Smooth muscle cell (in vitro differentiated cells): ENCODE measurements around the gene PDCD4. TPM values are rescaled to one million over a fixed set of nuclear protein-coding genes. Genes with fewer than 3 reads are reported as not detected.

Experiments used
- DNase-seq: peaks from one replicate; lab custom pipeline; 2025; ENCODE audit not compliant: unreplicated experiment; lab: John Stamatoyannopoulos, UW
- H2AFZ ChIP-seq: fragments of 200-600 bp; sonication (generic); 2 replicates; pipeline ENCODE4 v1.6.0; 2016; ENCODE audit warnings: antibody characterized with exemption, low read depth, mild to moderate bottlenecking
- H3F3A ChIP-seq: fragments of 200-600 bp; sonication (generic); 2 replicates; pipeline ENCODE4 v1.6.0; 2017; ENCODE audit warnings: antibody characterized with exemption, low read depth
- H3K27ac ChIP-seq: fragments of 200-600 bp; sonication (generic); 2 replicates; pipeline ENCODE4 v1.5.1; 2016; ENCODE audit warnings: low read depth, mild to moderate bottlenecking
- H3K27me3 ChIP-seq: fragments of 200-600 bp; sonication (generic); 2 replicates; pipeline ENCODE4 v1.6.1; 2016; ENCODE audit warnings: low read depth, mild to moderate bottlenecking
- H3K36me3 ChIP-seq: fragments of 200-600 bp; sonication (generic); 2 replicates; pipeline ENCODE4 v1.5.1; 2016; ENCODE audit warnings: low read depth
- H3K4me1 ChIP-seq: fragments of 200-600 bp; sonication (generic); 2 replicates; pipeline ENCODE4 v1.5.1; 2016; ENCODE audit warnings: low read depth
- H3K4me2 ChIP-seq: fragments of 200-600 bp; sonication (generic); 2 replicates; pipeline ENCODE4 v1.6.0; 2016; ENCODE audit warnings: mild to moderate bottlenecking
- H3K4me3 ChIP-seq: fragments of 200-600 bp; sonication (generic); 2 replicates; pipeline ENCODE4 v1.5.1; 2016; ENCODE audit warnings: mild to moderate bottlenecking
- H3K79me2 ChIP-seq: fragments of 200-600 bp; sonication (generic); 2 replicates; pipeline ENCODE4 v1.6.0; 2016; ENCODE audit warnings: low read depth, mild to moderate bottlenecking
- H3K9ac ChIP-seq: fragments of 200-600 bp; sonication (generic); 2 replicates; pipeline ENCODE4 v1.6.0; 2016; ENCODE audit warnings: low read depth
- H3K9me3 ChIP-seq: fragments of 200-600 bp; sonication (generic); replicated peaks from 2 replicates; pipeline ENCODE4 v1.5.1; 2016; ENCODE audit warnings: low read depth
- H4K20me1 ChIP-seq: fragments of 200-600 bp; sonication (generic); 2 replicates; pipeline ENCODE4 v1.6.0; 2016; ENCODE audit warnings: low read depth
- WGBS: methylation state at CpG from one replicate; pipeline ENCODE4 v1.1.7; 2016; ENCODE audit warnings: low lambda C conversion rate; 5-methylcytosine and 5-hydroxymethylcytosine counted together
- polyA plus RNA-seq: library from polyadenylated mRNA; unstranded; fragments of >200 nt; fragmentation: Nextera tagmentation; extraction: Ambion mirVana; gene quantifications from 2 replicates; pipeline ENCODE4 v1.2.1, GENCODE V29; 2016
- total RNA-seq: library from RNA; depleted of rRNA; stranded (reverse); fragments of >200 nt; gene quantifications from 2 replicates; pipeline ENCODE4 v1.2.3, GENCODE V29; 2014
- TF ChIP-seq, protein P1 (sequence below): fragments of 200-600 bp; sonication (generic); IDR thresholded peaks from 2 replicates; pipeline ENCODE4 v1.5.1; 2017; ENCODE audit warnings: borderline replicate concordance, mild to moderate bottlenecking, antibody characterized with exemption; ENCODE audit not compliant: insufficient read depth, poor library complexity, severe bottlenecking

PDCD4 gene
- total and polyA plus RNA-seq, 2 experiments from 2014 or later: 67.0 to 124 TPM

DNA sequence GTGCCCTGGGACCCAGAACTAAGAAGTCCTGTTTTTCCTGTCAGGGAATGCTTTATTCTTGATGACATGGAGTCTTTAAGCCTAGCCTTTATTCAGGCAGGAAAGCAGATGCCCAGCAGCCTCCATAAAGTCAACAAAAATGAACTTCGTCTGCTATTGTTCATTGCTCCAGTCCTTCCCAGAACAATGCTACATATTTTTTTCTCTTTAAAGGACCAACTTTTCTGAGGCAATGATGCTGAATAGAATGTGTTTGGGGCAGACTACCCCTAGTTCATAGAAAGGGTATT is 47.6 kb upstream of the PDCD4 start:
- H3F3A ChIP-seq: peaks cover 3% of the 10 kb centered on the region
- TF ChIP-seq, protein P1, sequence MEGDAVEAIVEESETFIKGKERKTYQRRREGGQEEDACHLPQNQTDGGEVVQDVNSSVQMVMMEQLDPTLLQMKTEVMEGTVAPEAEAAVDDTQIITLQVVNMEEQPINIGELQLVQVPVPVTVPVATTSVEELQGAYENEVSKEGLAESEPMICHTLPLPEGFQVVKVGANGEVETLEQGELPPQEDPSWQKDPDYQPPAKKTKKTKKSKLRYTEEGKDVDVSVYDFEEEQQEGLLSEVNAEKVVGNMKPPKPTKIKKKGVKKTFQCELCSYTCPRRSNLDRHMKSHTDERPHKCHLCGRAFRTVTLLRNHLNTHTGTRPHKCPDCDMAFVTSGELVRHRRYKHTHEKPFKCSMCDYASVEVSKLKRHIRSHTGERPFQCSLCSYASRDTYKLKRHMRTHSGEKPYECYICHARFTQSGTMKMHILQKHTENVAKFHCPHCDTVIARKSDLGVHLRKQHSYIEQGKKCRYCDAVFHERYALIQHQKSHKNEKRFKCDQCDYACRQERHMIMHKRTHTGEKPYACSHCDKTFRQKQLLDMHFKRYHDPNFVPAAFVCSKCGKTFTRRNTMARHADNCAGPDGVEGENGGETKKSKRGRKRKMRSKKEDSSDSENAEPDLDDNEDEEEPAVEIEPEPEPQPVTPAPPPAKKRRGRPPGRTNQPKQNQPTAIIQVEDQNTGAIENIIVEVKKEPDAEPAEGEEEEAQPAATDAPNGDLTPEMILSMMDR: no peak

DNA sequence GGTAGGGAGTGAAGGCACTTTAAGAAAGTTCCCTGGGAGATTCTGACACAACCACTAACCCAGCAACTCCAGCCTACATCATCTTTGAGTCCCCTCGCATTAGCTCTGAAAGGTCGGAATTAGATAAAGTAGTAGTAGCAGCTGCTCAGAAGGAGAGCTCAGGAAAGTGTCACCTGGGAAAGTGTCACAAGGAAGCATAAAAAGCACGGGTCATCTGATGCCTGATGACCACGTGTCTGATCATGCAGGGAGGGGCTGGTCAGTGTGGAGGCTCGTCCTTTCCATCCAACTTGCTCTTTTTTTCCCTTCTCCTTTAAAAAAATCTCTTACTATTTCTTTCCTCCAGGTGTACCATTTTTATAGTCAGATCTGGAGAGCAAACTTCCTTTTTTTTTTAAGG is 47.1 kb upstream of the PDCD4 start:
- 57% methylated on average over 5 of the region's 5 CpGs for WGBS
- H3K36me3 ChIP-seq: no peaks in the 10 kb centered on the region
- no peak overlapping the region for H3K4me3 ChIP-seq

More for the DNA sequence above, 47.6 kb upstream of the PDCD4 start:
- Histone ChIP-seq H3K36me3 (no peaks in the 10 kb centered on the region), H3K4me3 (no peak overlapping the region), H3K4me2 (no peak overlapping the region), H2AFZ (no peak overlapping the region), H3K79me2 (no peaks in the 10 kb centered on the region), H3K27ac (peak overlapping the region; percentile 51), H3K9ac (peak overlapping the region; percentile 27), H3K9me3 (no peaks in the 10 kb centered on the region), H3K27me3 (no peaks in the 10 kb centered on the region), H4K20me1 (no peaks in the 10 kb centered on the region), H3K4me1 (peaks cover 33% of the 10 kb centered on the region)
- WGBS: 35% methylated on average over 1 of the region's 1 CpG
- no peak for DNase-seq

DNA sequence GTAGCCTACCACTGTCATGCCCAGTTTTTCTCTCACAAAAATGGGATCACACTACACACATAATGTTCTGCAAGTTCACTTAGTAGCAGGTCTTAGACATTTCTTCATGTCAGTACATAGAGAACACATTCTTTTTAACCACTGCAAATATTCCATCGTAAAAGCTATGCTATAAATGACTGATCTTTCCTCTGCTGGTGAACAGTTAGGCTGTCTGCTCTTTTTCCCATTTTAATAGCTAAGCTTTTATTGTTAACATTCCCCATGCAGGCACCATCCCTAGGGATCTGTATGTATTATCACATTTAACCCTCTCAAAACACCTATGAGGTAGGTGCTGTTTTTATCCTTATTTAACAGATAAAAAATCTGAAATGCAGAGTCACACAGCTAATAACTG is 46.2 kb upstream of the PDCD4 start:
- H3K27me3 ChIP-seq: no peaks in the 10 kb centered on the region
- DNase-seq: no peak
- TF ChIP-seq, protein P1: no peak
- no peaks in the 10 kb centered on the region for H3K9me3 ChIP-seq
- no peak overlapping the region for H3K9ac ChIP-seq
- H3K4me1 ChIP-seq: peaks cover 32% of the 10 kb centered on the region
- no peaks in the 10 kb centered on the region for H4K20me1 ChIP-seq
- H3K79me2 ChIP-seq: no peaks in the 10 kb centered on the region
- no peaks in the 10 kb centered on the region for H3K36me3 ChIP-seq
- peaks cover 3% of the 10 kb centered on the region for H3F3A ChIP-seq
- H2AFZ ChIP-seq: no peak overlapping the region
- H3K4me3 ChIP-seq: no peak overlapping the region
- H3K4me2 ChIP-seq: no peak overlapping the region
- WGBS: 18% methylated on average over 1 of the region's 1 CpG
- H3K27ac ChIP-seq: no peak overlapping the region

More for the DNA sequence above, 47.1 kb upstream of the PDCD4 start:
- Histone ChIP-seq H4K20me1 (no peaks in the 10 kb centered on the region), H3K4me1 (peaks cover 34% of the 10 kb centered on the region), H3F3A (peaks cover 3% of the 10 kb centered on the region), H3K79me2 (no peaks in the 10 kb centered on the region), H3K27me3 (no peaks in the 10 kb centered on the region), H3K9ac (peak overlapping the region; percentile 27), H3K4me2 (no peak overlapping the region), H2AFZ (no peak overlapping the region), H3K9me3 (no peaks in the 10 kb centered on the region), H3K27ac (peak overlapping the region; percentile 51)
- DNase-seq: no peak
- TF ChIP-seq, protein P1: no peak

DNA sequence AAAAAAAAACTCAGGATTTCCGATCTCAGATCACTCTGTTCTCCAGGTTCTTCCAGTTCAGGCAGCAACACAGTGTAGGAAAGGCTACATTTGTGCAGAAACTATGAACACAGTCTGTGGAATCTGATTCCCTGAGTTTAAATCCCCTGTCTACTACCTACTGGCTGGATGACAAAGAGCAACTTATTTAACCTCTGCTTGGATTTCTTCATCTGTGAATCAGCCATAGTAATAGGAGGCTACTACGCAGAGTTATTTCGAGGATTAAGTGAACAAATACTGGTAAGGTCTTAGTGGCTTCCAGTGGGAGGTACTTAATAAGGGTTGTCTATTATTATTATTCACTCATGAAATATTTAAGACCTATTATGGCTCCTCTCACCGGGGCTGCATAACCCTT is 44.3 kb upstream of the PDCD4 start:
- H3K79me2 ChIP-seq: no peaks in the 10 kb centered on the region
- H3F3A ChIP-seq: peaks cover 3% of the 10 kb centered on the region
- H3K36me3 ChIP-seq: no peaks in the 10 kb centered on the region
- no peak overlapping the region for H3K9ac ChIP-seq
- H3K9me3 ChIP-seq: no peaks in the 10 kb centered on the region
- WGBS: 29% methylated on average over 4 of the region's 4 CpGs
- H3K27me3 ChIP-seq: no peaks in the 10 kb centered on the region
- no peak overlapping the region for H2AFZ ChIP-seq
- H3K27ac ChIP-seq: peak overlapping the region; percentile 39
- no peaks in the 10 kb centered on the region for H4K20me1 ChIP-seq
- no peak for DNase-seq
- H3K4me2 ChIP-seq: peak overlapping the region; percentile 20
- TF ChIP-seq, protein P1: no peak
- H3K4me3 ChIP-seq: no peak overlapping the region
- H3K4me1 ChIP-seq: peaks cover 23% of the 10 kb centered on the region
